GM13977 (cell line): Measurements from ENCODE around the gene CBY3.

Experiments used
- DNase-seq: peaks from one replicate; pipeline ENCODE4 v3.0.0; 2012; ENCODE audit warnings: low spot score
- CTCF ChIP-seq: IDR thresholded peaks from 2 replicates; pipeline ENCODE4 v1.5.1; 2012; ENCODE audit warnings: mild to moderate bottlenecking, control low read depth; ENCODE audit not compliant: insufficient read depth; ENCODE audit errors: extremely low read depth, missing control alignments
- in situ Hi-C: fragments of 300-500 bp; cut with MboI; formaldehyde crosslinking; loops from one replicate; pipeline ENCODE4 v1.12.0; 2022; ENCODE audit warnings: low sequenced_read_pairs, low pct_unique_long_range_greater_than_20kb, mixed read lengths, inconsistent platforms; ENCODE audit not compliant: unreplicated experiment

CBY3 gene

GRCh38 chr5:179680780-179681401 lies at the start of gene CBY3:
CBY3 (minus strand) TSS chr5:179681034; CDS start chr5:179680918, 116 bp downstream.
- DNase-seq, result no peak
- TF ChIP-seq CTCF, result no peak

GRCh38 chr5:179730356-179730755 lies 49.5 kb upstream of the CBY3 start:
- no peak for DNase-seq
- in situ Hi-C loops, result no loop called here
- TF ChIP-seq CTCF, result no peak

More at GRCh38 chr5:179680780-179681401, at the start of gene CBY3:
- in situ Hi-C loops, result no loop called here

- no peak for DNase-seq
- no peak for TF ChIP-seq CTCF
- in situ Hi-C loops, result no loop called here
Measured at GRCh38 chr5:179729727-179730126, 48.9 kb upstream of the CBY3 start.

- DNase-seq, result no peak
- no peak for TF ChIP-seq CTCF
- in situ Hi-C loops, result no loop called here
Measured at GRCh38 chr5:179729303-179729702, 48.5 kb upstream of the CBY3 start.

- no peak for DNase-seq
- in situ Hi-C loops, result no loop called here
- TF ChIP-seq CTCF, result no peak
Measured at GRCh38 chr5:179727106-179727505, 46.3 kb upstream of the CBY3 start.

GRCh38 chr5:179724163-179724562 lies 43.3 kb upstream of the CBY3 start:
- in situ Hi-C loops, result no loop called here
- no peak for DNase-seq
- no peak for TF ChIP-seq CTCF
